ENCODE measurements around the gene IL1B.

Gene IL1B

GRCh38 chr2:112839407-112840067 lies 3.0 kb upstream of the IL1B start:
- H3K27ac ChIP-seq = peak overlapping the region; percentile 91
- H3K9me3 ChIP-seq = no peaks in the 10 kb centered on the region
- peaks cover 8% of the 10 kb centered on the region for H3K36me3 ChIP-seq
- no peaks in the 10 kb centered on the region for H3K27me3 ChIP-seq
- H3K4me3 ChIP-seq (ENCODE audit: low read depth in 1 of 2, low read length in 1 of 2) = peak overlapping the region; percentile 38 to 50
- peaks cover 87 to 89% of the 10 kb centered on the region in 2 experiments for H3K4me1 ChIP-seq (ENCODE audit: control insufficient read depth in 1 of 2, insufficient read depth in 1 of 2, low read depth in 1 of 2, low read length in 1 of 2)
- TF ChIP-seq CTCF (IDR thresholded peaks at IDR 0.05) = no peak

GRCh38 chr2:112836163-112836560 lies 417 bp downstream of the IL1B start:
- H3K4me3 ChIP-seq (ENCODE audit: low read depth in 1 of 2, low read length in 1 of 2) = peak overlapping the region; percentile 90 to 96
- peaks cover 40% of the 10 kb centered on the region for H3K36me3 ChIP-seq
- H3K27me3 ChIP-seq = no peaks in the 10 kb centered on the region
- peak overlapping the region; percentile 91 for H3K27ac ChIP-seq
- H3K9me3 ChIP-seq = no peaks in the 10 kb centered on the region
- TF ChIP-seq CTCF (IDR thresholded peaks at IDR 0.05) = peak; percentile 16
- H3K4me1 ChIP-seq (ENCODE audit: control insufficient read depth in 1 of 2, insufficient read depth in 1 of 2, low read depth in 1 of 2, low read length in 1 of 2) = peaks cover 97 to 100% of the 10 kb centered on the region in 2 experiments

GRCh38 chr2:112835536-112836162 lies 930 bp downstream of the IL1B start:
- Histone ChIP-seq H3K27me3 (no peaks in the 10 kb centered on the region), H3K36me3 (peaks cover 45% of the 10 kb centered on the region), H3K4me3 (ENCODE audit: low read depth in 1 of 2, low read length in 1 of 2) (peak overlapping the region; percentile 90 to 96), H3K9me3 (no peaks in the 10 kb centered on the region), H3K4me1 (ENCODE audit: control insufficient read depth in 1 of 2, insufficient read depth in 1 of 2, low read depth in 1 of 2, low read length in 1 of 2) (peaks cover 96 to 100% of the 10 kb centered on the region in 2 experiments), H3K27ac (peak overlapping the region; percentile 91)
- no peak for TF ChIP-seq CTCF (IDR thresholded peaks at IDR 0.05)

GRCh38 chr2:112835061-112835501 lies 1.5 kb downstream of the IL1B start:
- Histone ChIP-seq H3K27me3 (no peaks in the 10 kb centered on the region), H3K9me3 (no peaks in the 10 kb centered on the region), H3K36me3 (peaks cover 51% of the 10 kb centered on the region), H3K27ac (peak overlapping the region; percentile 91), H3K4me1 (ENCODE audit: control insufficient read depth in 1 of 2, insufficient read depth in 1 of 2, low read depth in 1 of 2, low read length in 1 of 2) (peaks cover 90 to 94% of the 10 kb centered on the region in 2 experiments), H3K4me3 (ENCODE audit: low read depth in 1 of 2, low read length in 1 of 2) (peak overlapping the region; percentile 90 to 96)
- TF ChIP-seq CTCF (IDR thresholded peaks at IDR 0.05) = no peak

- Histone ChIP-seq H3K36me3 (peaks cover 56% of the 10 kb centered on the region), H3K9me3 (no peaks in the 10 kb centered on the region), H3K27ac (peak overlapping the region; percentile 91), H3K4me3 (ENCODE audit: low read depth in 1 of 2, low read length in 1 of 2) (peak overlapping the region; percentile 90 to 96), H3K4me1 (ENCODE audit: control insufficient read depth in 1 of 2, insufficient read depth in 1 of 2, low read depth in 1 of 2, low read length in 1 of 2) (peaks cover 85 to 88% of the 10 kb centered on the region in 2 experiments), H3K27me3 (no peaks in the 10 kb centered on the region)
- no peak for TF ChIP-seq CTCF (IDR thresholded peaks at IDR 0.05)
Observed at GRCh38 chr2:112834396-112835037, 2.1 kb downstream of the IL1B start.
